Adrenal gland (tissue), 12 donors: ENCODE data around the gene ANP32D. TPM values are rescaled to one million over a fixed set of nuclear protein-coding genes. Genes with fewer than 3 reads are reported as not detected.
"Not testable (repeated sequence)": the region's sequence is repeated elsewhere in the genome, so short reads cannot be mapped to it uniquely, and the experiment has no call there.

Experiments
- DNase-seq, 7 donors: peaks; one replicate each; pipeline ENCODE4 v3.0.0-alpha.2; 2019 to 2020
- H3K27ac ChIP-seq, 5 donors: fragments of 200-600 bp; sonication (generic) in 4 of 5; 1 replicate in 3 of 5; 2 replicates in 2 of 5; pipeline versions ENCODE4 v1.5.1 to v1.8.0; 2016 to 2020; ENCODE audit warnings: mild to moderate bottlenecking in 1 of 5
- H3K27me3 ChIP-seq: fragments of 200-600 bp; 2 replicates; pipeline ENCODE4 v1.8.0; 2021
- H3K36me3 ChIP-seq, 2 donors: fragments of 200-600 bp; replicated peaks in 1 of 2; 1 replicate in 1 of 2; 2 replicates in 1 of 2; pipeline versions ENCODE4 v1.5.1 to v1.8.0; 2018 to 2022
- H3K4me1 ChIP-seq, 2 donors: fragments of 200-600 bp; replicated peaks in 1 of 2; 1 replicate in 1 of 2; 2 replicates in 1 of 2; pipeline versions ENCODE4 v1.5.1 to v1.8.0; 2018 to 2021
- H3K4me3 ChIP-seq, 4 donors: fragments of 200-600 bp; sonication (generic) in 3 of 4; one replicate each; pipeline ENCODE4 v1.5.1; 2016 to 2018
- H3K9me3 ChIP-seq, 3 donors: fragments of 200-600 bp; sonication (generic) in 1 of 3; replicated peaks in 1 of 3; 1 replicate in 2 of 3; 2 replicates in 1 of 3; pipeline versions ENCODE4 v1.5.1 to v1.8.0; 2016 to 2021
- POLR2A ChIP-seq, 2 donors: fragments of 450-650 bp; IDR thresholded peaks; one replicate each; pipeline ENCODE4 v1.6.1; 2017; ENCODE audit warnings: antibody characterized with exemption in 2 of 2, mild to moderate bottlenecking in 2 of 2, moderate library complexity in 1 of 2
- WGBS, 4 donors: extraction: QIAGEN DNeasy Blood & Tissue Kit in 2 of 4; methylation state at CpG; one replicate each; pipeline versions ENCODE4 v1.1.5 to v1.1.7; 2013 to 2017; 5-methylcytosine and 5-hydroxymethylcytosine counted together
- intact Hi-C, 2 donors: fragments of 100-400 bp; cut with DNase I; formaldehyde crosslinking; loops; one replicate each; pipeline versions ENCODE4 v1.14.1 to v1.15.0; 2022 to 2023
- polyA plus RNA-seq, 3 donors: library from polyadenylated mRNA; stranded (reverse); fragments of 200-250 nt in 2 of 3; fragments of 350-450 nt in 1 of 3; fragmentation: Illumina TruSeq in 1 of 3; extraction: RNeasy Lipid Tissue Mini Kit (QIAGEN cat#74804) in 1 of 3; gene quantifications; one replicate each; pipeline ENCODE4 v1.2.3, GENCODE V29; 2013 to 2014
- total RNA-seq, 9 donors: library from RNA; depleted of rRNA in 4 of 9; stranded (reverse); fragments of >200 nt in 4 of 9; fragments of 120-200 nt in 1 of 9; fragmentation: NEBNext Ultra II Directional in 1 of 9; extraction: Animal tissue kit (Norgen Biotek cat#: 25700) in 1 of 9; gene quantifications; one replicate each; pipeline versions ENCODE4 v1.1.0 to v1.2.4, GENCODE V29; 2013 to 2023
- TF ChIP-seq, protein P1 (sequence below), 6 experiments: fragments of 450-650 bp in 4 of 6; fragments of 200-600 bp in 2 of 6; sonication (generic) in 1 of 6; IDR thresholded peaks; 1 replicate in 5 of 6; 2 replicates in 1 of 6; pipeline versions ENCODE4 v1.5.1 to v1.8.0; 2016 to 2021; ENCODE audit warnings: antibody characterized with exemption in 6 of 6, mild to moderate bottlenecking in 2 of 6, moderate library complexity in 1 of 6
- donor health status: healthy with polysubstance abuse.
- donor health status: Bipolar disorder and iron deficiency.
- donor health status: DM: yes; HTN: yes; CAD: no.
- donor health status: DM: no; HTN: no; CAD: no.
- donor health status: DM: no; HTN: no; CAD: no.
- donor health status: DM: yes; HTN: yes; CAD: no.

ANP32D gene
- total and polyA plus RNA-seq, 12 donors = 0.27 to 2.1 (median 1.0) TPM; not detected in 8

DNA sequence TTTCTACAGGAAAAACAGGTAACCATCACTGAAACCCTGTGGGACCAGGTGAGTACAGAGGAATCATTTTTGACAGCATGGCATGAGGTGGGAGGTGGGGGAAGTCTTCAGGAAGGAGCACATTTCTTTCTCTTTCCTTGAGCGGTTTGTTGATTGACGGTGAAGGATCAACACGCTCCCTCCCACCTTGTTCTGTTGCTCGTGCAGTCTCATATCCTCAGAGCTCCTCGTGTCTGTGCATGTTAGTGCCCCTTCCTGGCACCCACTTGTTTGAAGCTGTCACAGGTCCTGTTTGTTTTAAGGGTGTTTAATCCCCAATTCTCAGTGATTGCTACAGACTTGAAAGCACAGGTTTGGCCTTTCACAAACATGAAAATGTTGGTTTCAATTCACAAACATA lies 14.3 kb downstream of the ANP32D start:
- Histone ChIP-seq H3K4me1 (no peaks in the 10 kb centered on the region), H3K27ac (no peak overlapping the region), H3K36me3 (no peaks in the 10 kb centered on the region), H3K9me3 (no peaks in the 10 kb centered on the region), H3K4me3 (no peak overlapping the region), H3K27me3 (peaks cover 3% of the 10 kb centered on the region)
- 63 to 77% (median 71%) methylated on average over 5 of the region's 5 CpGs for WGBS, 4 donors
- intact Hi-C loops = no loop called here
- DNase-seq = no peak
- TF ChIP-seq POLR2A (IDR thresholded peaks at IDR 0.05) = no peak
- TF ChIP-seq, protein P1, sequence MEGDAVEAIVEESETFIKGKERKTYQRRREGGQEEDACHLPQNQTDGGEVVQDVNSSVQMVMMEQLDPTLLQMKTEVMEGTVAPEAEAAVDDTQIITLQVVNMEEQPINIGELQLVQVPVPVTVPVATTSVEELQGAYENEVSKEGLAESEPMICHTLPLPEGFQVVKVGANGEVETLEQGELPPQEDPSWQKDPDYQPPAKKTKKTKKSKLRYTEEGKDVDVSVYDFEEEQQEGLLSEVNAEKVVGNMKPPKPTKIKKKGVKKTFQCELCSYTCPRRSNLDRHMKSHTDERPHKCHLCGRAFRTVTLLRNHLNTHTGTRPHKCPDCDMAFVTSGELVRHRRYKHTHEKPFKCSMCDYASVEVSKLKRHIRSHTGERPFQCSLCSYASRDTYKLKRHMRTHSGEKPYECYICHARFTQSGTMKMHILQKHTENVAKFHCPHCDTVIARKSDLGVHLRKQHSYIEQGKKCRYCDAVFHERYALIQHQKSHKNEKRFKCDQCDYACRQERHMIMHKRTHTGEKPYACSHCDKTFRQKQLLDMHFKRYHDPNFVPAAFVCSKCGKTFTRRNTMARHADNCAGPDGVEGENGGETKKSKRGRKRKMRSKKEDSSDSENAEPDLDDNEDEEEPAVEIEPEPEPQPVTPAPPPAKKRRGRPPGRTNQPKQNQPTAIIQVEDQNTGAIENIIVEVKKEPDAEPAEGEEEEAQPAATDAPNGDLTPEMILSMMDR (IDR thresholded peaks at IDR 0.05) = no peak

DNA sequence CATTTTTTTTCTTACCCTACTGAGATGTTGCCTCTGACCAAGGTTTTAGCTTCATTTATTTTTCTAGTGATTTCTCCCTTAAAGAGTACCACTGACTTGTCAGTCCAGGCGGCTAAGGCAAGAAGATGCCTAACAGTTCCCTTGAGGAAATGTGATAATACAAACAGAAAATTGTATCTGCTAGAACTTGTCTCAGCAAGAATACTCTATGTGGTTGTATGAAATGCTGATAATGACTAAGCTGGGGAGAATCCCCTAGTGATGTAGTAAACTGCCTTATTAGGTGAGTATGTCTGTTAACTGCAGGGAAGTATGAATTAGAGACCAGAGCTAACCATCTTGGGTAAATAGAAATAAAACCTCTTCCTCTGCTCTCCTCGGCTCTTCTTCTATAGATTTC lies 16.7 kb downstream of the ANP32D start:
- H3K27me3 ChIP-seq = peaks cover 3% of the 10 kb centered on the region
- no peak for DNase-seq
- TF ChIP-seq, protein P1 (IDR thresholded peaks at IDR 0.05) = no peak
- TF ChIP-seq POLR2A (IDR thresholded peaks at IDR 0.05) = no peak
- no peaks in the 10 kb centered on the region for H3K36me3 ChIP-seq
- H3K9me3 ChIP-seq = no peaks in the 10 kb centered on the region
- 77 to 88% (median 81%) methylated on average over 2 of the region's 2 CpGs for WGBS, 4 donors
- no peak overlapping the region for H3K4me3 ChIP-seq
- H3K27ac ChIP-seq = no peak overlapping the region
- intact Hi-C loops = no loop called here
- no peaks in the 10 kb centered on the region for H3K4me1 ChIP-seq

DNA sequence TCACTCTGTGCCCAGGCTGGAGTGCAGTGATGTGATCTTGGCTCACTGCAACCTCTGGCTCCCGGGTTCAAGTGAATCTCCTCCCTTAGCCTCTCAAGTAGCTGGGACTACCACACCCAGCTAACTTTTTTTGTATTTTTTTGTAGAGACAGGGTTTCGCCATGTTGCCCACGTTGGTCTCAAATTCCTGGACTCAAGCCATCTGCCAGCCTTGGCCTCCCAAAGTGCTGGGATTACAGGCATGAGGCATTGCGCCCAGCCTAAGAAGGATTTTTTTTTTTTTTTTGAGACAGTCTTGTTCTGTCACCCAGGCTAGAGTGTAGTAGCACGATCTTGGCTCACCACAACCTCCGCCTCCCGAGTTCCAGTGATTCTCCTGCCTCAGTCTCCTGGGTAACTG lies 17.1 kb downstream of the ANP32D start:
- DNase-seq, intact Hi-C loops, H3K4me3 ChIP-seq, H3K4me1 ChIP-seq, H3K9me3 ChIP-seq, H3K36me3 ChIP-seq, H3K27me3 ChIP-seq, H3K27ac ChIP-seq: not testable (repeated sequence)
- WGBS, 4 donors = 78 to 90% (median 80%) methylated on average over 7 of the region's 7 CpGs

DNA sequence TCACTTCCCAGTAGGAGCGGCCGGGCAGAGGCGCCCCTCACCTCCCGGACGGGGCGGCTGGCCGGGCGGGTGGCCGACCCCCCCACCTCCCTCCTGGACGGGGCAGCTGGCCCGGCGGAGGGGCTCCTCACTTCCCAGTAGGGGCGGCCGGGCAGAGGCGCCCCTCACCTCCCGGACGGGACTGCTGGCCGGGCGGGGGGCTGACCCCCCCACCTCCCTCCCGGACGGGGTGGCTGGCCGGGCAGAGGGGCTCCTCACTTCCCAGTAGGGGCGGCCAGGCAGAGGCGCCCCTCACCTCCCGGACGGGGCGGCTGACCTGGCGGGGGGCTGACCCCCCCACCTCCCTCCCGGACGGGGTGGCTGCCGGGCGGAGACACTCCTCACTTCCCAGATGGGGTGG lies 27.9 kb downstream of the ANP32D start:
- H3K27ac ChIP-seq, DNase-seq, H3K27me3 ChIP-seq, H3K4me3 ChIP-seq, intact Hi-C loops, H3K4me1 ChIP-seq, H3K9me3 ChIP-seq, H3K36me3 ChIP-seq: not testable (repeated sequence)
- WGBS, 4 donors = 92 to 96% methylated on average over 25 to 29 of the region's 32 CpGs; no CpG with 5 or more reads in 2 of the 4 donors

DNA sequence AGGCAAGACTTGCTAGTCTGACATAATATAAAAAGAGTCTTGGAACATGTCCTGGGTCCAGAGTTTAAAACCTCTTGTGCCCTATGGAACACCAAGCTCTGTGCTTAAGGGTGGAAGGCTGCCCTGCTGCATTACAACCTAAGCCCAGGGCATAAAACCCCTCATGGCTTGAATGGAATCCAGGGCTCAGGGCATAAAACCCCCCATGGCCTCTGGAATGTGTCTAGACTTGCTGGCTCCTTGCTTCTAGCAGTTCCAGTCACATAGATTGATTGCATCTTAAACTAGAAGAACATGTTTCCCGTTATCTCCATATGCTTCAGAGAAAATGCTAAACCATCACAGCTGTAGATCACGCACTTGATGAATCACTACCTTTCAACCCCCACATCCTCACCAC lies 34.5 kb downstream of the ANP32D start:
- H3K27ac ChIP-seq, H3K4me1 ChIP-seq, H3K36me3 ChIP-seq, H3K9me3 ChIP-seq, intact Hi-C loops, DNase-seq, H3K27me3 ChIP-seq, H3K4me3 ChIP-seq: not testable (repeated sequence)
- 62 to 69% (median 64%) methylated on average over 2 of the region's 2 CpGs for WGBS, 4 donors

DNA sequence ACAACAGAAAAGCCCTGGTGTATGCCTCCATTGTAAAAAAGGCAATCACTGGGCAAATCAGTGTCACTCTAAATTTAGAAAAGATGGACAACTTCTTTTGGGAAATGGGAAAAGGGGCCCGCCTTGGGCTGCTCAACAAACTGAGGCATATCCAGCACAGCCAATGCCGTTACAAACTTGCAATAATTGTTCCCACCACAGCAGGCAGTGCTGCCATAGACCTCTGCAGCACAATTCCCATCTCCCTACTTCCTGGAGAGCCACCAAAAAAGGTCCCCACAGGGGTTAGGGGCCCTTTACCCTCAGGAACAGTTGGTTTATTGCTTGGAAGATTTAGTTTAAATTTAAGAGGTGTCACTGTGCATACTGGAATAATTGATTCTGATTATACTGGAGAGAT lies 36.6 kb downstream of the ANP32D start:
- no peaks in the 10 kb centered on the region for H3K9me3 ChIP-seq
- no peaks in the 10 kb centered on the region for H3K27me3 ChIP-seq
- H3K4me1 ChIP-seq = no peaks in the 10 kb centered on the region
- intact Hi-C loops = no loop called here
- TF ChIP-seq, protein P1 (IDR thresholded peaks at IDR 0.05) = no peak
- TF ChIP-seq POLR2A (IDR thresholded peaks at IDR 0.05) = no peak
- no peak for DNase-seq
- no peaks in the 10 kb centered on the region for H3K36me3 ChIP-seq
- no peak overlapping the region for H3K27ac ChIP-seq
- no peak overlapping the region for H3K4me3 ChIP-seq
- 59 to 71% (median 65%) methylated on average over 2 of the region's 2 CpGs for WGBS, 4 donors
